NCI-H526 (cell line): ENCODE results near the gene PRICKLE4.
"Not testable (repeated sequence)": the region's sequence is repeated elsewhere in the genome, so short reads cannot be mapped to it uniquely, and the experiment has no call there.

ENCODE experiments used
- DNase-seq, 2 experiments: peaks; one replicate each; lab custom pipeline; 2025; lab: John Stamatoyannopoulos, UW

The PRICKLE4 gene

GRCh38 chr6:41798901-41799558, 18.4 kb downstream of the PRICKLE4 start:
- DNase-seq, result no peak

- no peak for DNase-seq
Observed at GRCh38 chr6:41799559-41799911, 19.0 kb downstream of the PRICKLE4 start.

GRCh38 chr6:41801380-41801779, 20.8 kb downstream of the PRICKLE4 start:
- DNase-seq, result peak in 1 of 2 experiments; percentile 10

- DNase-seq, result no peak
Observed at GRCh38 chr6:41805830-41806774, 25.5 kb downstream of the PRICKLE4 start.

GRCh38 chr6:41811095-41811494, 30.5 kb downstream of the PRICKLE4 start:
- DNase-seq, result no peak

GRCh38 chr6:41811946-41812345, 31.4 kb downstream of the PRICKLE4 start:
- not testable (repeated sequence) for DNase-seq

- DNase-seq, result no peak
Observed at GRCh38 chr6:41813469-41813868, 32.9 kb downstream of the PRICKLE4 start.

- DNase-seq, result no peak
Observed at GRCh38 chr6:41813956-41814355, 33.4 kb downstream of the PRICKLE4 start.

GRCh38 chr6:41814629-41815028, 34.0 kb downstream of the PRICKLE4 start:
- no peak for DNase-seq

GRCh38 chr6:41815587-41815986, 35.0 kb downstream of the PRICKLE4 start:
- no peak for DNase-seq

- DNase-seq, result no peak
Observed at GRCh38 chr6:41818271-41819054, 37.9 kb downstream of the PRICKLE4 start.

- no peak for DNase-seq
Observed at GRCh38 chr6:41821266-41821665, 40.7 kb downstream of the PRICKLE4 start.

- no peak for DNase-seq
Observed at GRCh38 chr6:41822021-41822420, 41.4 kb downstream of the PRICKLE4 start.

- no peak for DNase-seq
Observed at GRCh38 chr6:41823178-41823577, 42.6 kb downstream of the PRICKLE4 start.

- no peak for DNase-seq
Observed at GRCh38 chr6:41824571-41825569, 44.3 kb downstream of the PRICKLE4 start.

GRCh38 chr6:41826343-41827022, 45.9 kb downstream of the PRICKLE4 start:
- no peak for DNase-seq

GRCh38 chr6:41832263-41832662, 51.7 kb downstream of the PRICKLE4 start:
- DNase-seq, result no peak

GRCh38 chr6:41836022-41836659, 55.6 kb downstream of the PRICKLE4 start:
- no peak for DNase-seq

GRCh38 chr6:41836660-41837052, 56.1 kb downstream of the PRICKLE4 start:
- DNase-seq, result no peak
